ENCODE measurements around the gene ALKBH3. TPM values are rescaled to one million over a fixed set of nuclear protein-coding genes. Genes with fewer than 3 reads are reported as not detected.
A peak's percentile ranks its signal among the peaks of the same experiment; 100 is the strongest.

The ALKBH3 gene
- total RNA-seq, 1 donor from 2014 or later, result 37.4 TPM

DNA sequence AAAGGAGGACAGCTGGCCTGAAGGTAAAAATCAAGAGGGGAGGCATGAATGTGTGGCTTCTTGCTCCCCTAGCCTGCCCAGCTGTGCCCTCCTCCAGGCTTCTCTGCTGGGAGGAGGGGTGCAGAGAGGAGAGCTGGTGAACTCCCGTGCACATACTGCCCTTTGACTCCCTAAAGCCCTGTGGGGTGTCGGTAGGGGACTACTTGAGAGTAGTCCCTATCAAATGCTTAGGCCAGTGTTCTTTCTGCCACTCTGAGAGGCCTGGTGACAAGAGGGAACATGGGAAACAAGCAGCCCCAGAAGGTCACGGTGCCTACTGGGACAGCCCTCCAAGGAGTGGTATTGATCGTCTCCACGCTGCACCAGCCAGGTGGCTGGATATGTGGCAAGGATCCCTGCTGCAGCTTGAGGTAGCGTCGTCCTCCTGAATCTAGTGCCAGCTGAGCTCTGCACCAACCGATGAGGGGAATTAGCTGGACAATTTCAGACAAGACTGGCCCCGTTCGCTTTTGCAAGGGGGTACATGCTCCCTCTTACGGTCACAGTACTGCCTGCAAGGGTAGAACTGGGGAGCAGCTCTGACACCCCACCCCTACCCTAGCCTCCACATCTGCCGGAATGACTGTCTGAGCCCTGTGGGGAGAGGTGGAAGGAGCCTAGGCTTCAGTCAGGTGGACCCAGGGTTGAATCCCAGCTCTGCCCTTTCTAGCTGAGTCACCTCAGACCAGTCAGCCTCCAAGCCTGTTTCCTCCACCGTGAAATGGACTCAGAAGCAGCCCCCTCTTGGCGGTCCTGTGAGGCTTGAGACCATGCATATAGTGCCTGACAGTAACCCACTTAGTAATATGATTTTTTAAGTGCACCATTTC is 44.7 kb downstream of the ALKBH3 start:
- Mint-ChIP-seq H3K4me3 (no peak overlapping the region), H3K4me1 (peaks cover 28% of the 10 kb centered on the region), H3K27me3 (ENCODE audit: insufficient read depth, low read depth) (no peaks in the 10 kb centered on the region), H3K36me3 (peaks cover 4% of the 10 kb centered on the region), H3K27ac (no peak overlapping the region), H3K9me3 (no peaks in the 10 kb centered on the region)
- Histone ChIP-seq H2AFZ (replicated peaks) (no peak overlapping the region), H3F3A (ENCODE audit: low read depth) (peaks cover 20% of the 10 kb centered on the region), H3K36me3 (no peaks in the 10 kb centered on the region), H3K9me3 (ENCODE audit: low read depth) (no peaks in the 10 kb centered on the region), H3K9ac (no peak overlapping the region), H3K4me2 (no peak overlapping the region), H3K27ac (no peak overlapping the region), H3K27me3 (no peaks in the 10 kb centered on the region), H3K79me2 (ENCODE audit: low read depth) (no peaks in the 10 kb centered on the region), H3K4me1 (peaks cover 25% of the 10 kb centered on the region), H3K4me3 (no peak overlapping the region), H4K20me1 (ENCODE audit: low read depth) (no peaks in the 10 kb centered on the region)
- TF ChIP-seq, protein P1, sequence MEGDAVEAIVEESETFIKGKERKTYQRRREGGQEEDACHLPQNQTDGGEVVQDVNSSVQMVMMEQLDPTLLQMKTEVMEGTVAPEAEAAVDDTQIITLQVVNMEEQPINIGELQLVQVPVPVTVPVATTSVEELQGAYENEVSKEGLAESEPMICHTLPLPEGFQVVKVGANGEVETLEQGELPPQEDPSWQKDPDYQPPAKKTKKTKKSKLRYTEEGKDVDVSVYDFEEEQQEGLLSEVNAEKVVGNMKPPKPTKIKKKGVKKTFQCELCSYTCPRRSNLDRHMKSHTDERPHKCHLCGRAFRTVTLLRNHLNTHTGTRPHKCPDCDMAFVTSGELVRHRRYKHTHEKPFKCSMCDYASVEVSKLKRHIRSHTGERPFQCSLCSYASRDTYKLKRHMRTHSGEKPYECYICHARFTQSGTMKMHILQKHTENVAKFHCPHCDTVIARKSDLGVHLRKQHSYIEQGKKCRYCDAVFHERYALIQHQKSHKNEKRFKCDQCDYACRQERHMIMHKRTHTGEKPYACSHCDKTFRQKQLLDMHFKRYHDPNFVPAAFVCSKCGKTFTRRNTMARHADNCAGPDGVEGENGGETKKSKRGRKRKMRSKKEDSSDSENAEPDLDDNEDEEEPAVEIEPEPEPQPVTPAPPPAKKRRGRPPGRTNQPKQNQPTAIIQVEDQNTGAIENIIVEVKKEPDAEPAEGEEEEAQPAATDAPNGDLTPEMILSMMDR (IDR thresholded peaks at IDR 0.05), result no peak
- TF ChIP-seq EZH2 (IDR thresholded peaks at IDR 0.05) (no peak), EZH2phosphoT487 (IDR thresholded peaks at IDR 0.05) (no peak)
- DNase-seq (ENCODE audit: low spot score), result no peak

DNA sequence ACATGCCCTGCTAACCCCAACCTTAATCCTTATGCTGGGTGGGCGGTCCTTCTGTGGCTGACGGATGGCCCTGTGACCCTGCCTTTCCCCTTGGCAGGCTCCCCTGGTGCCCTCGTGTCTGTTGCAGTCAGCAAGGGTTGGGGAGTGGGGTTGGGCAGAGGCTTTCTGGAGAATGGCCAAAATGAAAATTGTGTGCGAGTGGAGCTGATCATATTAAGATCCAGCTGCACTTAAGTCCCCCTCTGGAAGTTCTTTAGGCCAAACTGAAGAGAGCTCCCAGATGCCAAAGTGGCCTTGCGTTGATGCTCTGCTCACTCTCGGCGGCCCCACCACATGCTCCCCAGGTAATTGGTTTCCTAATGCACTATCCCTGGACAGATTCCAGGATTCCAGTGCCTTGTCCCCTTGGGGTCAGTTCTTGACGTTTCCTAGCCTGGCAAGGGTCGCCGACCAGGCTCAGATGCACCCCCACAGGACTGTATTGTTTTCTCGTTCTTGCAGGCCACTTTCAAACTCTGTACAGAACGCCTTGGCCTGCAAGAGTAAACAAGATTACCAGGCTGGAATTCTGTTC is 45.4 kb downstream of the ALKBH3 start:
- Histone ChIP-seq H3K36me3 (no peaks in the 10 kb centered on the region), H3K27ac (no peak overlapping the region), H2AFZ (replicated peaks) (no peak overlapping the region), H3K27me3 (no peaks in the 10 kb centered on the region), H3K4me1 (peaks cover 25% of the 10 kb centered on the region), H3K9me3 (ENCODE audit: low read depth) (no peaks in the 10 kb centered on the region), H3F3A (ENCODE audit: low read depth) (peaks cover 20% of the 10 kb centered on the region), H3K79me2 (ENCODE audit: low read depth) (no peaks in the 10 kb centered on the region), H3K4me2 (no peak overlapping the region), H4K20me1 (ENCODE audit: low read depth) (no peaks in the 10 kb centered on the region), H3K9ac (no peak overlapping the region), H3K4me3 (no peak overlapping the region)
- no peak overlapping the region for H3K4me3 Mint-ChIP-seq
- H3K4me1 Mint-ChIP-seq, result peaks cover 32% of the 10 kb centered on the region
- H3K27me3 Mint-ChIP-seq (ENCODE audit: insufficient read depth, low read depth), result no peaks in the 10 kb centered on the region
- H3K36me3 Mint-ChIP-seq, result peaks cover under 1% of the 10 kb centered on the region
- TF ChIP-seq EZH2phosphoT487 (IDR thresholded peaks at IDR 0.05) (no peak), EZH2 (IDR thresholded peaks at IDR 0.05) (no peak)
- TF ChIP-seq, protein P1 (IDR thresholded peaks at IDR 0.05), result no peak
- no peaks in the 10 kb centered on the region for H3K9me3 Mint-ChIP-seq
- H3K27ac Mint-ChIP-seq, result peak overlapping the region; percentile 57
- no peak for DNase-seq (ENCODE audit: low spot score)

DNA sequence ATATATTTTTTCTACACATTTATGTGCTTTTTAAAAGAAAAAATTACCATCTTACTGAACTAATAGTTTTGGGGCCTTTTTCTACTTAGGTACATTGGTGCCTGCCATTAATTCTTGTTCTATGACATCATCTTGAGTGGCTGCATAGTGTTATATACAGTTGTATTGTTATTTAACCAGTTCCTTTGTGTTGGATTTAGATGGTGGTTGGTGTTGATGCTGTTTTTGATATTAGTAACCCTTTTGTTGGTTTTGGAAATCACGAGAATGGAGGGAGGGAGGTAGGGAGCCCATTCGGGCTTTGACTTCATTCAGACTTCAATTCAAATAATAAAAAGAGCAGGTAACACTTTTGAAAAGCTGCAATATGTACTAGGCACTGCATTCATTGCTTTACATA is 46.4 kb downstream of the ALKBH3 start:
- Histone ChIP-seq H3K36me3 (no peaks in the 10 kb centered on the region), H3K79me2 (ENCODE audit: low read depth) (no peaks in the 10 kb centered on the region), H2AFZ (replicated peaks) (no peak overlapping the region), H3K4me3 (no peak overlapping the region), H3K4me2 (no peak overlapping the region), H4K20me1 (ENCODE audit: low read depth) (no peaks in the 10 kb centered on the region), H3K9me3 (ENCODE audit: low read depth) (no peaks in the 10 kb centered on the region), H3K4me1 (peaks cover 25% of the 10 kb centered on the region), H3K27ac (no peak overlapping the region), H3K27me3 (no peaks in the 10 kb centered on the region), H3F3A (ENCODE audit: low read depth) (peaks cover 20% of the 10 kb centered on the region), H3K9ac (no peak overlapping the region)
- Mint-ChIP-seq H3K4me1 (peaks cover 33% of the 10 kb centered on the region), H3K4me3 (no peak overlapping the region), H3K27ac (no peak overlapping the region), H3K27me3 (ENCODE audit: insufficient read depth, low read depth) (no peaks in the 10 kb centered on the region), H3K9me3 (no peaks in the 10 kb centered on the region), H3K36me3 (no peaks in the 10 kb centered on the region)
- DNase-seq (ENCODE audit: low spot score), result no peak
- TF ChIP-seq EZH2 (IDR thresholded peaks at IDR 0.05), result no peak
- TF ChIP-seq EZH2phosphoT487 (IDR thresholded peaks at IDR 0.05), result no peak
- TF ChIP-seq, protein P1 (IDR thresholded peaks at IDR 0.05), result no peak
